GM21381 (cell line): ENCODE results near the gene KRAS.
A peak's percentile ranks its signal among the peaks of the same experiment; 100 is the strongest.

ENCODE experiments used
- ATAC-seq: cut with Tn5 transposase; IDR thresholded peaks from one replicate; pipeline ENCODE4 v1.9.1; 2021; ENCODE audit warnings: mild to moderate bottlenecking, moderate library complexity; ENCODE audit not compliant: unreplicated experiment

Gene KRAS

DNA sequence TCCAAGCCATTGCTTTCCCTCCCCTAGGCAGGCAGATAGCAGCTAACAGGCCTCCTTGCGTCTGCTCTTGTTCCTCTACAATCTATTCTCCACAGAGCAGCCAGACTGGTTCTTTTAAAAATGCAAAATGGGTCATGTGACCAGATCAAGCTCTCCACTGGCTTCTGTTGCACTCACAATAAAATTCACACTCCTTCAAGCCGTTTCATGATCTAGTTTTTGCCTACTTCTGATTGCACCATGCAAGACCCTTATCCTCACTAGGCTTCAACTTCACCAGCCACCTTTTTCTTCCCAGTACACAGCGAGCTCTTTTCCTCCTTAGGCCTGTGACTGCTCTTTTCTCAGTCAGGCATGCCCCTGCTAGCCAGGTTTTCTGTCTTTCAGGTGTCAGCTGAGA lies 6.1 kb upstream of the KRAS start:
- ATAC-seq = no peak

DNA sequence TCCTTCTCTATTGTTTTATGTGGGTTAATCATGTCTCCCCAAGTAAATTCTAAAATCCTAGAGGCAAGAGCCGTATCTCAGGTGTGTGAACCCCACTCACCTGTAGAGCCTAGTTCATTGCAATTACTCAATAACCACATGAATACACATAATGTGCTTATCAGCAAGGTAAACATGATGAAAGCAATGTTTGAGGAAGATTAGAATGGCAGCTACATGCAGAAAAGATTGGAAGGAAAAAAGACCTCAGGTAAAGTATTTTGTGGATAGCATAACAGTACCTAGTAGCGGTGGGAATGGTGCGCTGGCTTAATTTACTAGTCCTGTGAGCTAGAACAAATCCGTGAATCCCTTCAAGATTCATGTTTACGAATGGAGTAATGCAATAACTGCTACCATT lies 5.3 kb upstream of the KRAS start:
- no peak for ATAC-seq

DNA sequence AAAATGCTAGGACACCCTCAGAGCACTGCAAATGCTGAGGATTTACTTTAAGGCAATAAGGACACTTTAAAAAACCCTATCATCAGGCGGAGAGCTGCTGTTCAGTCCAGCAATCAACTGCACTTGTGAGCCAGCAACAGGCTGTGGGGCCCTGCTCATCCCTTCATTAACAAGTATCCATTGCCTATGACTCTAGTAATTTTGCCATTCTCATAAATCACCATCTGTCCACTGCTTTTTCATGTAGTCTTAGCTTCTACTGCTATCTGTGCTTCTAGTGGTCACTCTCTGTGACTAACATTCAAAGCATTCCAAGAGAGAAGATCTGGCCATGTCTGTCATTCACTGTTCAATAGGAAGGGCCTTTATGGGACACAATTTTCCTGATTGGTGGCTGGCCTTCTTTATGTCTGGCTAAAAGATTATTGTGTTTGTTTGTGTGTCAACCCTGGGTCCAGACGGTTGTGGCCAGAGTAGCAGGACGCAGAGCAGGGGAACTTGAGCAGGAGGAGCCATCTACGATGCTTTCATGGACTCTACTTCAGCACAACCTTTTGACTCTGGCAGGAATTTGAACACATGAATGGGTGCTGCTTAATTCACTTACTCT lies 3.6 kb upstream of the KRAS start:
- ATAC-seq = no peak

DNA sequence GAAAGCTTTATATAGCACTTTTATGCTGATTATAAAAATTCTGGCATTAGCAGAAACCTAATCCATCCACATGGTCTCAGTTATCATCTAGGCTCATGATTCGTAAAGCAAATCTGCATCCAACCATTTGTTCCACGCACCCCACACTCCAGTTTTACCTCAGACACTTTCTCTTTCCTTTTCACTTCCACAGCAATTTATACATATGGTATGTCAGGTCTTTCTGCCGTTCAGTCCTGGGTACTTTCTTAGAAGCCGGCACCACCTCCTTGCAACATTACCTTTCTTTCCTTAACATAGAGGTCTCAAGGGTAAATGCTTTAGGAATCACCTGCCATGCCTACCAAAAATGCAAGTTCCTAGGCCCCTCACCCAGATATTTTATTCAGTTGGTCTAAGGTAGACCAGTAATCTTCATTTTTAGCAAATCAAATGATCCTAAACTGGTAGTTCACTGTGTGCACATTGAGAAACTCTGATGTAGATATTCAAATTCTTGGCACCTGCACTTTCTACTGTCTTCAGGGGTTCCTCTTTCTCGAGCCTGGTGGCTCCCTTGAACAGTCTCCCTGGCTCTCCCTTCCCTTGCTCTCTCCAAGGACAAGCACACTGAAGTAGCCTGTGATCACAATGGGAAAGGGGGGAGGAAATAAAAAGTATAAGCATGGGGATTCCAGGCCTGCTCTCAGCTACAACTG lies 2.8 kb upstream of the KRAS start:
- no peak for ATAC-seq

DNA sequence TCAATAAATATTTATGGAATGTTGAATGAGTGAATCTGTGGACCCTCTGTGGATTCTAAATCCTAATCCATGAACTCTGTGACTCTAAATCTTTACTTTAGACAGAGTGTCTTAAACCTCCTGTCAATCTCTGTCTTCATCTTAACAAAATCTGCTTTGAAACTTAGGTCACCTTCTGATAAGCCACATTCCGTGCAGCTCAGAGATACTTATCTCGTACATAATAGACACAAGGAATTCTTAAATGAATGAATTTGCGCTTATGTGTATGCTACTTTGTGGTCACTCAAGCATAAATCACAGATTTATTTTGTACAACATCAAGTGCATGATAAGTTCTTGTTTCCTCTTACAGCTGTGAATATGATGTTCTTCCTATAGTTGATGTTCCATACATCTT lies 2.2 kb upstream of the KRAS start:
- no peak for ATAC-seq

DNA sequence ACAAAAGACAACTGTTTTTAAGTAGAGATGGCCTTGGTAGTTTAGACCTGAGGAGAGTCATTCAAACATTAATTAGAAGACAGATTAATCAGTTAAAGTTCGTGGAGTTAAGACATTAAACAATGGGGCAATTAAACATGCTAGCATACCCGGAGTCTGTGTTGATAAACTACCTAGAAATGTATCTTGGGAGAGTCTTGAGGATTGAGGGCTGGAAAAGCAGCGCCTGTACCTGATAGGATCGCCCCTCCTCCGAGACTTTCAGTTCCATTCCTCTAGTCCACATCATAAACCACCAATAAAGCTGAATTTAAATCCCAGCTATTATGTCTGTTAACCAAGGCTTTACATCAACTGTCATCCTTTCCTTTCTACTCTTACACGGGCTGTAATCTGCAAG lies 1.0 kb upstream of the KRAS start:
- no peak for ATAC-seq

DNA sequence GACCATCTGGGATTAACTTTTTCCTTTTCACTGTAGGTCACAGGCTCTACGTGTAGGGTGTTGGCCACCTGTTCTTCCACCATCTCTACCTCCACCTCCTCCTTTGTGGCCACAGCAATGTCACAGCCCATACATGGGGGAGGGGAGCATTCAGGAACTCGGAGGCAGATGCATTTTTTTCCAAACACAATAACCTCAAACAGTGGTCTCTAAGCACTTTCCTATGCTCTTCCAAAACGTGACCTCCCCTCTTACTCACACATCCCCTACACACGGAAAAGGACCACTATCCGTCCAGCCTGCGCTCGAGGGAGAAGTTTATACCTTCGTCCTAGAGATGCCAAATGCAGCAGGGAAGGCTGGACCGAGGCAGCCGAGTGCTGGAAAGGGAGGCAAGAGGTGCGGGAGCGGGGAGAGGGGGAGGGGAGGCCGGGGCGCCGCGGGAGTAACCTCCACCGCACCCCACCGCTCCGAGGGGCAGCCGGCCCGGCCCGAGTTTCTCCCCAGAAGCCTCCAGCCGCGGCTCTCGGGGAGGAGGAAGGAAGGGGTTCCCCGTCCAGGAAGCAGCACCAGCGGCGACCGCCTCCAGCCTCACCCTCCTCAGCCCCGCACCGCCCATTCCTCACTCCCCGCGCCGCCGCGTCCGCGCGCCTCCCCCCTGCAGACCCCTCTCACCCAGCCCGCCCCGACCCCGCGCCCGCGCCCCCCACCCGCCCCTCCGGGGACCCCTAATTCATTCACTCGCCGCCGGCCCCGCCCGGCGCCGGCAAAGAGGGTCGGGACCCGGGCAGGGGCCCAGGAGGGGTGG lies 594 bp downstream of the KRAS start:
- ATAC-seq = peak; percentile 34

DNA sequence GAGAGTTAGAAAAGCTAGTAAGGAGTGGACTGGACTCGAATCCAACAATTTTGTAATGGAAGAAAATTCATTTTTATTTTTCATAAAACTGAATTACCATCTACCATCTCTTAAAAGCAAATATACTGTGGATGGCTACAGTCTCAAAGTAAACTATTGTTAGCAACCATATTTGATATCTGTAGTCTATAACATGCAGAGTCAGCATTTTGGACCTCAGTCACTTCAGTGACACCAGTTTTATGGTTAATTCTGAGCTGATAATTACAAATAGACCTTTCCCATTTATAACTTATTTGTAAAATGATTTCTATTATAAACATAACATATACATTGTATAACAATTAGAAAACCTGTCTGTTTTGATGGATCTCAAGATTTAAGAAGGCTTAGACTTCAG lies 2.0 kb downstream of the KRAS start:
- ATAC-seq = no peak

DNA sequence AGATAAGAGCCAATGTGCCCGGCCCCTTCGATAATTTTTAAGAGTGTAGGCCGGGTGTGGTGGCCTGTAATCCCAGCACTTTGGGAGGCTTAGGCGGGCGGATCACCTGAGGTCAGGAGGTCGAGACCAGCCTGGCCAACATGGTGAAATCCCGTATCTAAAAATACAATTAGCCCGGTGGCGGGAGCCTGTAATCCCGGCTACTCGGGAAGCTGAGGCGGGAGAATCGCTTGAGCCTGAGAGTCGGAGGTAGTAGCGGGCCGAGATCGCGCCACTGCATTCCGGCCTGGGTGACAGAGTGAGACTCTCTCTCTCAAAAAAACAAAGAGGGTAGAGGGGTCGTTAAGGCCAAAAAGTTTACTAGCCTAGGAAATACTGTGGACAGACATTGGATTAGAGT lies 2.6 kb downstream of the KRAS start:
- no peak for ATAC-seq

DNA sequence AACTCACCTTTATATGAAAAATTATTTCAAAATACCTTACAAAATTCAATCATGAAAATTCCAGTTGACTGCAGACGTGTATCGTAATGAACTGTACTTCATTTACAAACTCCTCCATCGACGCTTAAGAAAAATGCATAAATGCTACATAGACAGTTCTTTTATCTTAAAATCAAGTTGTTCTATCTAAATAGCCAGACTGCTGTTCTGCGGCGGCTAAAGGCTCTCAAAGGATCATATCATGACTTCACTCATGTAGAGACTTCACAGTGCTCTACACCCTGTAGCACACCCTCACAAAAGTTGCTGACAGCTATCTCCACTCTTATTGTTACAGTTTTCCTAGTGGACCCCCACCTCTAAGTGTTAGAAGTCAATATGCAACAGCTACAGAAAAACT lies 5.2 kb downstream of the KRAS start:
- no peak for ATAC-seq

DNA sequence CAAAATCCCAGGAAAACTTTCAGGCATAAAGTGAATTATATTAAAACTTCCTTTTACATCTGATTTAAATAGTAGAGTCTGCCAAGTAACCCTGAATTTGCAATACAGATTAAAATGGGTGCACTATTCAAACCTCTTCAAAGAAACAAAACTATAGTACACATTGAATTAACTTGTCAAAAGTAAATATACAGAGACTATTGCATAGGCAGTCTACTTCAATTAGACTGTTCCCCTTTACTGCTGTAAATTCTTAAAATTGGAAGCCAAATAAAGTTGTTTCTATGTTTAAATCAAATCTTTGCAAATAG lies 7.1 kb downstream of the KRAS start:
- ATAC-seq = no peak

DNA sequence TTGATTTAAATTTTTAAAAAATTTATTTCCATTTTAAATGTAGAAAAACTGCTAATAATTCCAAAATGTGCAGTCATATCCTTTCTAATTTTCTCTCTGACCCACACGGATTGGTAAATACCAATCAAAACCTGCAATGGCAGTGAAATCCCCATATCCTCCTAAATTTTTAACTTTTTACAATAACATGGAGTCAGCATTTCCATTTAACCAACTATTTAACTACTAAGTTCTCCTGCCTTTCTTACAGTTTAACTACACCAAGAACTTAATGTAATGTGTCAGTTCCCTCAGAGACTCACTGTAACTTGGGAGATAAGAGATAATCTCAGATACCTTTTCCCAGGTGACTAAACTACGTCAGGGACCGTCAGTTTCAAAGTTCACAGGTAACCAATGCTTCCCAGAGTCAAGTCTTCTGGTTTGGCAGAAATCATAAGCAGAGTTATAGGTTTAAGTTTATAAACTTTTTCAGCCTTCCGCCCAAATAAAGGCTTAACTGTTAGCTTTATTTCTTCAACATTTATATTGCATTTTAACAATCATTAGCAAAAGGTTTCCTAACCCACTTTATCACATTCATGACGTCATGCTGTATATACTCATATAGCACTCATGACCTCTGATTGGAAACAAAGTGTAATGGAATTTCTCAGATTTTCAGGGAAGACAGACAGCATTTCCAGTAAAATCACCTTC lies 7.6 kb downstream of the KRAS start:
- no peak for ATAC-seq

DNA sequence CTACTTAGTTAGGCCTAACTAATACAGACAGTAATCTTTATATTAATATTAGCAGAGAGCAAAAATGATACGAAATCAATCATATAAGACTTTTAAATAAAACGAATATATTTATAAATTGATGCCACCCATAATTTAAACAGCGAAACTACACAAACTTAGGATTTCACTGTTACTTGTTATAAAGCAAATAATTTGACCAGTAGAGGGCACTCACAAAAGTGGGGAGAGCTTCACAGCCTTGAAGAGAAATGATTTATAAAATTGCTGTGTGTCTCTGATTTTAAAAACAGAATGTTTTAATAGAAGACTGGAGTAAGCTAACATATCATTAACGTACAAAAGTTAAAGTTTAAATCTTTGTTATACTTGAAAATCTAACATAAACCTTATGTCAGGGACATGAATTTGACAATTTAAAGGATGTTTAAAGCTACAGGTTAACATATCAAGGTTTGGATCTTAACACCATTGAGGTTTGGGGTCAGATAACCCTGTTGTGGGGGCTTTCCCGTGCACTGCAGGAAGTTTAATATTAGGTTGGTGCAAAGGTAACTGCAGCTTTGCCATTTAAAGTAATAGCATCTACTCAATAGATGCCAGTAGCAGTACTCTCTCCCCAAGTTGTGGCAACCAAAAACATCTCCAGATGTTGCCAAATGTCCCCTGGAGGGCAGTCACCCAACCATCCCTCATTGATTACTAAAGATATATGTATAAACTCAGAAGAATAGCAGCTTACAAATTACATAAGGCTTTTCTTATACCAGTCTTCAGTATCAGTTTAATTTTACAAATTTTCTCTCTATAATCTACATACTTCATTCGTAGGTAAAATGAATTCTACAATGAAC lies 9.3 kb downstream of the KRAS start:
- ATAC-seq = peak; percentile 58

DNA sequence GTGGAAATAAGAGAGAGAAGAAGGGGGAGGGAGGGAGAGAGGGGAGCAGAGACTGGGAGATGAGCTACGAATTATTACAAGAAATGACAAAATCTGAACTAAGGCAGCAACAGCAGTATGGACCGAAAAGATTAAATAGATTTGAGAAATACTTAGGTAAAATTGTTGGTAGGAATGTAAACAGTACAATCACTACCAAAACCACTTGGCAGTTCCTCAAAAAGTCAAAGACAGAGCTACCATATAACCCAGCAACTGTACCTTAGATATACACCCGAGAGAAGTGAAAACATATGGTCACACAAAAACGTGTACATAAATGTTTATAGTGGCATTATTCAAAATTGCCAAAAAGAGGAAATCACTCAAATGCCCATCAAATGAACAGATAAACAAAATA lies 14.1 kb downstream of the KRAS start:
- no peak for ATAC-seq

DNA sequence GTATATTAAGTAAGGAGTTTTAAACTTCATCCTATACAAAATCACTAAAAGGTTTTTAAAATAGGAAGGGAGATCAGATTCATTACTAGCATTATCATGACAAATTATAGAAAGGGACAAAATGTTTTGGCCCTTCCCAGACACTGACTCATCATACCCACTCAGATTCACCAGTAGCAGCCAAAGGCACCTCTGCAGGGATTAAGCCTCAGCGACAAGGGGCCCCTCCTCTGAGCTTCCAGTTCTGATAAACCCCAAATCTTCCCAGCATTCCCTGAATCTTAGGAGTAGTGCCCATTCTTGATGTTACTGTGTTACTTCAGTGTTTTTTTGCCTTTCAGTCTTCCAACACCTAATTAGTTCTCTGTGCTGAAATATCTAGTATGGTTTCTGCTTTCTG lies 14.5 kb downstream of the KRAS start:
- no peak for ATAC-seq

DNA sequence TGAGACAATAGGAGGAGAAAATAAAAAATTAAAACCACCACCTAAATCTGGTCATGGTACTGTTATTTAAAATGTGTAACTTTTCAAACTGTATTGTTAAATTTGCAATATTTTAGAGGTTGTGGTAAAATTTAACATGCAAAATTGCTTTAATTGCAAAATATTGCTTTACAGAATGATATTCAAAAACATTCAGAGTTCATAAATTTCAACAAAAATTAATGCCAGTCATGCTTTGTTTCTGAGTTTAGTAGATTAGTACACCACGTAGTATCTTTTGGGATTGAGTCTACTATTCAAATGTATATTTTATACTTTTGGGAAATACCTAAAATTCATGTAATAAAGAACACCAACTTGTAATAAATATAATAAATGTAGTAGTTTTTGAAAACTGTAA lies 37.4 kb downstream of the KRAS start:
- ATAC-seq = no peak

DNA sequence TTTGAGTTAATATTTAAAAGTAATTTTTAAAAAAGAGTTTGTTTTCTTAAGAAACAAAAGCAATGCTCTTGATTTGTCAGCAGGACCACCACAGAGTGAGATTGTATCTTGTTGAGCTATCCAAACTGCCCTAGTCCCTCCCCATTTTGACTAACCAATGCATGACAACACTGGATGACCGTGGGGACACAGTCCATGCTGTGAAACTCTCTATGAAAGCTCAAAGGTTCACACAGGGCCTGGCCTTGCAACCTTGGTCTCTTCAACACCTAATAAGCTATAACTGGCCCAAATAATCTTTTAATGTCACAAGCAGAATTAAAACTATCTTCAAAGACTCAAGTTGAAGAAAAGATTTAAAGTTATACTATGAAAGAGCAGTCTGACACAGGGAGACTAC lies 42.2 kb downstream of the KRAS start:
- no peak for ATAC-seq

DNA sequence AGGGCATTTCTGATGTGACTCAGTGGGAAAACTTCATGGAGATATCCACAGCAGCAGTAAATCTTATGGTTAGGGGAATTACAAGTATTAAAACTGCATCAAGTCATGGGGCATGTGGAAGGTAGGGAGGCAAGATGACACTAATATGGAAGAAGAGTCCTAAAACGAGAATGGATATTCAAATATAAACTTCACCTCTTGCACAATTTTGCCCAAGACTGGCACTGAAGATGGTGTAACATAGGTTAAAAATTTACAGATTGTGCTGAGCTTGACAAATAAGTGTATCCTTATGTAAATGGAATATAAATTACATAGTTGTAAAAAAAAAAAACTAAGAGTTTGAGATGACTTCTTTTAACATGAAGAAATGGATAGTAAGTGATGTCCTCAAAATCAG lies 42.9 kb downstream of the KRAS start:
- ATAC-seq = no peak

DNA sequence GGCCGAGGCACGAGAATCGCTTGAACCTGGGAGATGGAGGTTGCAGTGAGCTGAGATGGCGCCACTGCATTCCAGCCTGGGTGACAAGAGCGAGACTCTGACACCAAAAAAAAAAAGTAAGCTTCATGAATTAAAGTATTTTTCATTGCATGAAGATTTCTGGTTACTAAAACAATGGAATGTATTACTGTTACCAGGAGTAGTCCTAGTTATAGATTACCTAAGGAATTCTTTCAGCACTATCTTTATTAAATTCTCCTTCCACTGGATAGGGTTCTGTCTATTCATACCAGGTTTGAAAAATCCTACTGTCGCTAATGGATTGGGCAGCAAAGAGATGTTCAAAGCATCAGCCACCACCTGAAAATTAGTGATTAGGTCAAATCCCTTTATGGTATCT lies 43.3 kb downstream of the KRAS start:
- no peak for ATAC-seq

DNA sequence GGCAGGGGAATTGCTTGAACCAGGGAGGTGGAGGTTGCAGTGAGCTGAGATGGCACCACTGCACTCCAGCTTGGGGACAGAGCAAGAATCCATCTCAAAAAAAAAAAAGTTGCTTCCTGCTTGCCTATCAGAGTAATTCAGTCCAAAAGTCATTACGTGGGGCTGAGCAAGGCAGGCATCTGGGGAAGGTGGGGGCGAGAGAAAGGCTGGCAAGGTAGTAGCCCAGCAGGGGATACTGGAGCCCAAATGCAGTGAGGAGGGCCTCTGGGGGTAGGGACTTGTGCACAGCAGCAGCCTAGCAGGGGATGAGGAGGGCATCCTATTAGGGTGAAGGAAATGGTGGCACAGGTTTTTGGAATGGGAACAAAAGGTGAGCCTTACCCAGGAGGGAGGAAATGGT lies 48.6 kb downstream of the KRAS start:
- ATAC-seq = no peak

DNA sequence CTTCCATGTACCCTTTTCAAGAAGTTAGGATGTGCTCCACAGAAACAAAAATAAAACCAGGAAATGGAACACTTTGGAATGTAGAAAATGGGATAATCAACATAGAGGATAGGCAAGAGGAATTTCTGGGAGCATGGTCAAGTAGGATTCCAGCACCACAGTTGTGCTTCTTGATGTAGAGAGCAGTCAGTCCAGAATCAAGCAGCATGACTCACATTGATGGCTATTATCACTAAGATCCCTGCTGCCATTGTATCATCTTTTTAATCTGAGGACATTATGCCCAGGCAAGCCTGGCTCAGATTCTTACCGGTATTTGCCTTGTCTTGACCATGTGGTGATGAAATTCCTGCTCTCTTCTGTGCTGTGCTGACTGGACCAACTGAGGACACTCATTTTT lies 50.0 kb downstream of the KRAS start:
- ATAC-seq = no peak
